Measurements from ENCODE around the gene HS2ST1.

Gene HS2ST1

DNA sequence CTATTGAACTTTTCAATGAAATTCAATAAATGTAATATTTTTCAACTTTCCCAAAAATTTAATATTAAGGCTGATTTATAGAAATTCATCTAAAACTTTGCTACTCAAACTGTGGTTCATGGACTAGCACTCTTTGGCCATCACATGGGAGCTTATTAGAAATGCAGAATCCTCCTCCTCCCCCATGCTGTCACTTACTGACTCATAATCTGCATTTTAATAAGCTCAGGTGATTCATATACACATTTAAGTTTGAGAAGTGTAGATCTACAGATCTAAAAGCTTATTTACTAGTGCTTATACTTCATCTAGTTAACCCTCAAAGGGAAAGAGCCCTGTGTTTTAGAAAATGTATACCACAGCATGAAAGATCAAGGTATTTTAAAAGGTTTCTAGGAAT is 84.3 kb downstream of the HS2ST1 start:
- no peak overlapping the region for H3K27ac ChIP-seq (replicated peaks)
- TF ChIP-seq SPI1 (IDR thresholded peaks at IDR 0.05; ENCODE audit: borderline replicate concordance, low read depth) (no peak), REST (IDR thresholded peaks at IDR 0.05; ENCODE audit: insufficient replicate concordance, low read depth) (no peak), GABPA (IDR thresholded peaks at IDR 0.05; ENCODE audit: low read depth) (no peak), POLR2AphosphoS5 (IDR thresholded peaks at IDR 0.05; ENCODE audit: low read depth) (no peak)
- TF ChIP-seq, protein P1, sequence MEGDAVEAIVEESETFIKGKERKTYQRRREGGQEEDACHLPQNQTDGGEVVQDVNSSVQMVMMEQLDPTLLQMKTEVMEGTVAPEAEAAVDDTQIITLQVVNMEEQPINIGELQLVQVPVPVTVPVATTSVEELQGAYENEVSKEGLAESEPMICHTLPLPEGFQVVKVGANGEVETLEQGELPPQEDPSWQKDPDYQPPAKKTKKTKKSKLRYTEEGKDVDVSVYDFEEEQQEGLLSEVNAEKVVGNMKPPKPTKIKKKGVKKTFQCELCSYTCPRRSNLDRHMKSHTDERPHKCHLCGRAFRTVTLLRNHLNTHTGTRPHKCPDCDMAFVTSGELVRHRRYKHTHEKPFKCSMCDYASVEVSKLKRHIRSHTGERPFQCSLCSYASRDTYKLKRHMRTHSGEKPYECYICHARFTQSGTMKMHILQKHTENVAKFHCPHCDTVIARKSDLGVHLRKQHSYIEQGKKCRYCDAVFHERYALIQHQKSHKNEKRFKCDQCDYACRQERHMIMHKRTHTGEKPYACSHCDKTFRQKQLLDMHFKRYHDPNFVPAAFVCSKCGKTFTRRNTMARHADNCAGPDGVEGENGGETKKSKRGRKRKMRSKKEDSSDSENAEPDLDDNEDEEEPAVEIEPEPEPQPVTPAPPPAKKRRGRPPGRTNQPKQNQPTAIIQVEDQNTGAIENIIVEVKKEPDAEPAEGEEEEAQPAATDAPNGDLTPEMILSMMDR (IDR thresholded peaks at IDR 0.05; ENCODE audit: insufficient read depth, low read length) = no peak
- DNase-seq (ENCODE audit: low read depth in 1 of 2, low spot score in 1 of 2) = no peak
- H3K4me3 ChIP-seq (replicated peaks; ENCODE audit: insufficient read depth, low read length) = no peak overlapping the region
- no peaks in the 10 kb centered on the region for H3K27me3 ChIP-seq (ENCODE audit: insufficient read depth, poor library complexity, severe bottlenecking)

DNA sequence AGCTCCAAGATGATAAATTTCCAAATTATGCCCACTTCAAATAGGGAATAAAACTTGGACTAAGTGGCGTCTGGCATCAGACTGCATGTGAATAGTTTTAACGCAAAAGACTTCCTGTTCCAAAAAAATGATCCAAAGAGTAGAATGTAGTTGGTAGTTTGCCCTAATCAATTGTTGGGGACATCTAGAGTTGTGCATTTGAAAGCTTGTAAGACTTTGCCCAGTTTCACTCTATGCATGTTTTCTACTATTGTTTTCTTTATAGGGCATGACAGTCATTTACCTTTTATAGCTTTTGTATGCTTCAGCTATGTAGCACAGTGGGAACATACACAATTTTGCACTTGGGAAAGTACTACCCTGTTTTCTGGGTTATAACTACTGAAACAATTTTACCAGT is 86.0 kb downstream of the HS2ST1 start:
- H3K27me3 ChIP-seq (ENCODE audit: insufficient read depth, poor library complexity, severe bottlenecking) = no peaks in the 10 kb centered on the region
- TF ChIP-seq REST (IDR thresholded peaks at IDR 0.05; ENCODE audit: insufficient replicate concordance, low read depth) (no peak), GABPA (IDR thresholded peaks at IDR 0.05; ENCODE audit: low read depth) (no peak), POLR2AphosphoS5 (IDR thresholded peaks at IDR 0.05; ENCODE audit: low read depth) (no peak), SPI1 (IDR thresholded peaks at IDR 0.05; ENCODE audit: borderline replicate concordance, low read depth) (no peak)
- TF ChIP-seq, protein P1 (IDR thresholded peaks at IDR 0.05; ENCODE audit: insufficient read depth, low read length) = no peak
- no peak for DNase-seq (ENCODE audit: low read depth in 1 of 2, low spot score in 1 of 2)
- H3K4me3 ChIP-seq (replicated peaks; ENCODE audit: insufficient read depth, low read length) = no peak overlapping the region
- H3K27ac ChIP-seq (replicated peaks) = no peak overlapping the region

GRCh38 chr1:87004857-87005256 is 90.4 kb downstream of the HS2ST1 start:
- no peak for DNase-seq (ENCODE audit: low read depth in 1 of 2, low spot score in 1 of 2)
- TF ChIP-seq GABPA (IDR thresholded peaks at IDR 0.05; ENCODE audit: low read depth) (no peak), POLR2AphosphoS5 (IDR thresholded peaks at IDR 0.05; ENCODE audit: low read depth) (no peak), REST (IDR thresholded peaks at IDR 0.05; ENCODE audit: insufficient replicate concordance, low read depth) (no peak), SPI1 (IDR thresholded peaks at IDR 0.05; ENCODE audit: borderline replicate concordance, low read depth) (no peak)
- TF ChIP-seq, protein P1 (IDR thresholded peaks at IDR 0.05; ENCODE audit: insufficient read depth, low read length) = no peak
- Histone ChIP-seq H3K27me3 (ENCODE audit: insufficient read depth, poor library complexity, severe bottlenecking) (no peaks in the 10 kb centered on the region), H3K27ac (replicated peaks) (no peak overlapping the region), H3K4me3 (replicated peaks; ENCODE audit: insufficient read depth, low read length) (no peak overlapping the region)

All from HL-60 (cell line).